Ishikawa (cell line): ENCODE results near the gene C2CD2L.
A peak's percentile ranks its signal among the peaks of the same experiment; 100 is the strongest.

Experiments
- TAF1 ChIP-seq: IDR thresholded peaks from 2 replicates; pipeline ENCODE4 v1.6.1; 2012; ENCODE audit warnings: low read depth, mild to moderate bottlenecking
- USF1 ChIP-seq: IDR thresholded peaks from 2 replicates; pipeline ENCODE4 v1.6.1; 2012
- TF ChIP-seq, protein P1 (sequence below): IDR thresholded peaks from 2 replicates; pipeline ENCODE4 v1.6.1; 2012

DNA sequence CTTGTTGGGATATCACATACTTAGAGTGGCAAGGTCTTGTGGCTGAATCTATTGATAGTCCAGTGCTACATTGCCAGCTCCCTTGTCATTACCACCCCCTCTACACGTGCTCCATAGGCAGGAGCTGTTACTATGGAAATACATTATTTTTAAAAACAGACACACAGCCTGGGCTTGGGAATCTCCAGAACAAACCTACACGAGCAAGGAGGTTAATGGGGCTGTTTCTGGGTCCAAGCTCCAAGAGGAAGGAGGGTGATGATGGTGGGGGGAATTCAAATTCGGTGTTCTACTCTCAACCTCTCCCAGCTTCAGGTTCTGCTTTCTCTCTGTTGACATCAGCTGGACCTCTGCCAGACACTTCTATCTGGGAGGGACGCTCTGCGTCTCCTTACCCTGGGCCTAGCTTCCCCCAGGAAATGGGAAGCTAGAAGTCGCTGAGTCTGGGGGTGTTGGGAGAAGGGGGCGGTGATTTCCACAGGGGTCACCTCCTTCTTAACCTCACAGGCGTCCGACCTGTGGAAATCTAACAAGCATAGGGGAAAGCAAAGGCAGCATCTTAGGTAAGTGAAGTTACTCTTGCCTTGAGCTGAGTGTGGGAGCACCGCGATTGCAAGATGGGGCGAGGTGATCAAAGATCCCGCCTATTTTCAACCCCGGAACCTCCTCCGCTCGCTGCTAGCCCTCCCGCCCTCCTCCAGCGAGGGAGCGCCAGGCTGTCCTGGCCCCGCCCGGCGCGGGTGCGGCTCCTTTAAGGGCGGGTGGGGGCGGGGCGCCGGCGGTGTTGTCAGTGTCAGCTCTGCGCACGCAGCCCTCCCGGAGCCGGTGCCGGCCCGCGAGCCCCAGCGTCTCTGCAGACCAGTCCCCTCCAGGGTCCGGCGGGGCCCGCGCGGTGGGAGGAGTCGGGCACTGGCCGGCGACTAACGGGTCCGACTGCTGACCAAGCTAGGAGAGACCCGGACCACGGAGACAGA, at the start of gene C2CD2L:
- TF ChIP-seq TAF1: peak; percentile 76
- TF ChIP-seq, protein P1, sequence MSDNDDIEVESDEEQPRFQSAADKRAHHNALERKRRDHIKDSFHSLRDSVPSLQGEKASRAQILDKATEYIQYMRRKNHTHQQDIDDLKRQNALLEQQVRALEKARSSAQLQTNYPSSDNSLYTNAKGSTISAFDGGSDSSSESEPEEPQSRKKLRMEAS: no peak; the same call in none of the 2 replicates
- no peak for TF ChIP-seq USF1
